ENCODE results near the gene SLC4A11. TPM values are rescaled to one million over a fixed set of nuclear protein-coding genes. Genes with fewer than 3 reads are reported as not detected.
"Not testable (repeated sequence)": the region's sequence is repeated elsewhere in the genome, so short reads cannot be mapped to it uniquely, and the experiment has no call there.

Gene SLC4A11
- total RNA-seq, 1 donor from 2014 or later = 0.35 TPM

DNA sequence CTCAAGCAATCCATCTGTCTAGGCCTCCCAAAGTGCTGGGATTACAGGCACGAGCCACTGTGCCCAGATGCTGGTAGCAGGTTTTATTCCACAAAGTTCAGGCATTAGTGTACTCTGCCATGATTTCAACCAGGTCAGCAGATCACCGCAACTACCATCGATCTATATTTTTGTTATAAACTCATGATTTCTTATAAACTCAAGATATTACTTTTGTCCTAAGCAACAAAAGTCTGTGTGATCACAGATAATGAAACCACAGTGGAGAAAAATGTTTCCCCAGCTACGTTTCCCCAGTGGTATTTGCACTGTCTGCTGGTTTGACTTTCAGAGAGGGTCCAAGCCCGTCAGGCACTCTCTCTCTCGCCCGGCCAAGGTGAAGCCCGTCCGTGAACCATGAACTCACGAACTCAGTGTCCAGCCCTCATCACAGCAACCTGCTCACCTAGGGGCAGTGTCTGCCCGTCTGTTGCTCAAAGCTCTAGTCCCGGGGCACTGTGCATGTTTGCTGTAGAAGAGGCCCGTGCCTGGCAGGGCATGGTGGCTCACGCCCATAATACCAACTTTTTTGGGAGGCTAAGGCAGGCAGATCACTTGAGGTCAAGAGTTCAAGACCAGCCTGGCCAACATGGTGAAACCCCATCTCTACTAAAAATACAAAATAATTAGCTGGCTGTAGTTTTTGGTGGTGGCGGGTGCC lies 7.0 kb downstream of the SLC4A11 start:
- intact Hi-C loops (cut with DNase I) = no loop called here
- no peak for DNase-seq (ENCODE audit: low spot score)

DNA sequence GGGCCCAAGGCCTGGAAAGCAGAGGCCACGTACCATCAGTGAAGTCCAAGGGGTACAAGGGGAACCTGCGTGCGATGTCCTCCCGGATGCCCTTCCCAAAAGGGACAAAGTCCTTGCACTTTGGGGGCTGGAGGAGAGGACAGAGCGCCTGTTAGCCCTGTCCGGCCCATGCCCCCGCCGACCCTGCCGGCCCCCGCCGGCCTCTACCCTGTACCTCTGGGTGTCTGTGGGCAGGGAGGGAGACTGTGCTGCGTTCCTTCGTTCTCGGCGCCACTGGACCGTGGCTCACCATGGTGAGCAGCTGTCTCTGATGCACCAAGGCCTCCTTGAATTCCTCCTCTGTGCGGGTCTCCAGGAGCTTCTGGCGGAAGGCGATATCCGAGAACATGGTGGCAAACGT lies 7.9 kb downstream of the SLC4A11 start:
- intact Hi-C loops (cut with DNase I) = no loop called here
- no peak for DNase-seq (ENCODE audit: low spot score)

DNA sequence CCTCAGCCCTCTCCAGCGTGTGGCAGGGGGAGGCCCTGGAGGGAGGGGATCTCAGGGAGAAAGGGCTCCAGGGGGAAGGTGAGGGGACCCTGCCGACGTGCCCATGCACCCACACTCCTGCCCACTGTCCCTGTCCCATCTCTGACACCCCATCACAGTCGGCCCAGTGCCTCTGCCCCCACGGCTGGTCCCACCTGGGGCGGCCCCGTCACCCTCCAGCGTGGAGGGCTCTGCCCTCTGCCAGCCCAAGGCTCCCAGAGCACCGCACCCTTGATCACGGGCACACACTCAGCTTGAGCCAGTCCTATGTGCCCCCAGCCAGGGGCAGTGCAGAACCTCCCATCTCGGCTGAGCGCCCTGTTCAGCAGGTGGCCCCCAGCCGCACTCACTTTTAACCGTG lies 9.2 kb downstream of the SLC4A11 start:
- intact Hi-C loops (cut with DNase I) = no loop called here

DNA sequence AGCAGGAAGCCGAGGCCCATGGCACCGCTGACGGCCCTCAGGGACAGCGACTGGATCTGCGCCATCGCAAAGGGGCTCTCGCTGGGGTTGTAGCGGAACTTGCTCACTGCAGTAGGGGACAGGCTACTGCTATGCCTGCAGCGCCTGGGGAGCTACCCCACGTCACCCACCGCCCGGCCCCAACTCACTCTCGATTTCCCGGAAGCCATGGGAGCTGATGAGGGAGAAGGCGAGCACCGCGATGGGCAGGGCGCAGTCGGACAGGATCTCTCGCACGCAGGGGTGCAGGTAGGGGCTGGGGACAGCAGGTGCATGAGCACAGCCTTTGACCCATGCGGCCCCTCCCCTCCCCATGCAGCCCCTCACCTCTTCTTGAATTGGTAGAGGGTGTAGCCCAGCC lies 9.8 kb downstream of the SLC4A11 start:
- no peak for DNase-seq (ENCODE audit: low spot score)
- intact Hi-C loops (cut with DNase I) = no loop called here

More for the DNA sequence above, 9.2 kb downstream of the SLC4A11 start:
- no peak for DNase-seq (ENCODE audit: low spot score)

DNA sequence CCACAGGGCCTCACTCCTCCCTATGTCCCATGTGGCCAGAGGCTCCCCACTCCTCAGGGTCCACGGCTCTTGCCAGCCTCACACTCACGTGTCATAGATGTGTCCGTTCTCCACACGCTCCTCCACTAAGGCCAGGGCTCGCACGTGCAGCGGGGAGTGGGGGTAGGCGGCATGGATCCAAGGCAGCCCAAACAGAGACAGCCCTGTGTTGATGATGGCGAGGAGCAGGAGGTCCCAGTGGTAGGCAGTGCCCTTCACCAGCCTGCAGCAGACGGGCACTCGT lies 10.3 kb downstream of the SLC4A11 start:
- intact Hi-C loops (cut with DNase I) = no loop called here
- no peak for DNase-seq (ENCODE audit: low spot score)

DNA sequence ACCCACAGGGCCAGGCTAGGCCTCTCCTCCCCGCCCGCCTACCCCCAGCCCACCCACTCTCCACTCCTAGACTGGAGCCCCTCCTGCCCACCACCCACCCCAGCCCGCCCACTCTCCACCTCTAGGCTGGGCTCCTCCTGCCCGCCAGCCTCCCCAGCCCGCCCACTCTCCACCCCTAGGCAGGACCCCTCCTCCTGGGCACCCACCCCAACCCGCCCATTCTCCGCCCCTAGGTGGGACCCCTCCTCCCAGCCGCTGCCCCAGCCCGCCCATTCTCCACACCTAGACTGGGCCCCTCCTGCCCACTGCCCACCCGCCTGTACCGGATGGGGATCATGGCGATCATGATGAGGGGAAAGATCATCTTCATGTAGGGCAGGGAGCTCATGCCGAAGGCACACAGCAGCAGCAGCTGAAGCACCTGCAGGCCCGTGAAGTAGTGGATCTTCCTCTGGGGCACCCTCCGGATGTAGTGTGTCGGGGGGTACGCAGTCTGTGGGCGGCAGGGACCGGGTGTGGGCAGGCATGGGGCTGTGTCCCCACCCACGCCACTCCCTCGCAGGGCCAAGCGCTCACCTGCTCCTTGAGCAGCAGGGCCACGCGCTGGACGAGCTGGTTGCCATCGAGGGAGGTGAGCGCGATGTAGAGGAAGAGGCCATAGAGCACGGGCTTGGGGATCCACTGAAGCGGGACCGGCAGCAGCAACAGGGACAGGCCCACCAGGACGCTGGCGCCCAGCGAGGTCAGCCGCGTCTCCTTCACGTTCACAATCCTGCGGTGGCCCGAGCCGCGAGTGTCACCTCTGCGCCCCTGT lies 10.8 kb downstream of the SLC4A11 start:
- intact Hi-C loops (cut with DNase I) = no loop called here
- no peak for DNase-seq (ENCODE audit: low spot score)

DNA sequence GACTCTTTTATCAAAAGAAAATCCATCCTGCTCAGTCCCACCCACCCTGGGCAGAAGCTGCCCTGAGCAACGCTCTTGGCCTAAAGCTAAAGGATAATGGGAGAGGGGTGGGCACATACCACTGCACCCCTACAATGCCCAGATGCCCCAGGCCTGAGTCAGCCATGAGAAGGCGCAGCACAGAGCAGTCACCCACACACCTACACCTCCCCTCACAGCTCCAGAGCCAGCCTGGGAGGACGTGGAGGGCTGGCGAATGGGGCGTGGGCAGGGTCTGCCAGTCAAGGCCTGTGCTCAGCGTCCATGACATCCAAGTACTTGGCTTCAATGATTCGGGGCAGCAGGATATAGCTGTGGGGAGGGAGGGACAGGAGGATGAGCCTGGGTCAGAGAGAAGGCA lies 11.5 kb downstream of the SLC4A11 start:
- intact Hi-C loops (cut with DNase I) = no loop called here

DNA sequence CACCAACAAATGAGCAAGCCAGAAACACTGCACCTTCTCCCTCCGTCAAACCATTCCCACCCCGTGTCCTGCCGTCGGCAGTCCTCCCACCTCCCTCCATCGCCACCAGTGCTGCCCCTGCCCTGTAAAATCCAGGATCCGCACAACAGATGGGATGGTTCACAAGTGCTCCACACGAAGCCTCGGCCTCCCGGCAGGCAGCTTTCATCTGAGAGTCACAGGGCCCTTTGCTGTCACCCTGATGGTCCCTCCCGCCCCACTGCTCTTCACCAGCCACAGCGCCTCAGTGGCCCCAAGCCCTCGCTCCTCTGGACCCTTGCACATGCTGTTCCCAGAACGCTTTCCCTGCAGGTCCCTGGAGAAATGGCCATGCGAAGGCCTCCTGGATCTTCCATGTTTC lies 12.1 kb downstream of the SLC4A11 start:
- DNase-seq (ENCODE audit: low spot score) = no peak
- intact Hi-C loops (cut with DNase I) = no loop called here

More for the DNA sequence above, 11.5 kb downstream of the SLC4A11 start:
- no peak for DNase-seq (ENCODE audit: low spot score)

DNA sequence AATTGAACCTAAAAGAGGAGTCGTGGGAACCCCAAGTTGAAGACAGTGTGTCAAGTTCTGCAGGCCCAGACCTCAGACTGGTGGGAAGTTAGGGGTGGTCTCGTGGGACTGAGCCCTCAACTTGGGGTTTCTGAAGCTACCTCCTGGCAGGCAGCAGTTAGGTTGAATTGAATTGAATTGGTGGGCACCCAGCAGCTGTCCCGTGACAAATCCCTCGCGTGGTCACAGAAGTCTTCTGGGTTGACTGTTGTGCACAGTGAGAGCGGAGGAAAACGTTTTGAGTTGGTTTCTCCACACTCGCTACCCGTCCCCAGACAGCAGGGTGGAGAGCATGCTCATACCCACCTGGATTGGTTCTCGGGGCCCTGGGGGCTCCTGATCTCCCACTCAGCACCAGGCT lies 12.9 kb downstream of the SLC4A11 start:
- no peak for DNase-seq (ENCODE audit: low spot score)
- intact Hi-C loops (cut with DNase I) = no loop called here

DNA sequence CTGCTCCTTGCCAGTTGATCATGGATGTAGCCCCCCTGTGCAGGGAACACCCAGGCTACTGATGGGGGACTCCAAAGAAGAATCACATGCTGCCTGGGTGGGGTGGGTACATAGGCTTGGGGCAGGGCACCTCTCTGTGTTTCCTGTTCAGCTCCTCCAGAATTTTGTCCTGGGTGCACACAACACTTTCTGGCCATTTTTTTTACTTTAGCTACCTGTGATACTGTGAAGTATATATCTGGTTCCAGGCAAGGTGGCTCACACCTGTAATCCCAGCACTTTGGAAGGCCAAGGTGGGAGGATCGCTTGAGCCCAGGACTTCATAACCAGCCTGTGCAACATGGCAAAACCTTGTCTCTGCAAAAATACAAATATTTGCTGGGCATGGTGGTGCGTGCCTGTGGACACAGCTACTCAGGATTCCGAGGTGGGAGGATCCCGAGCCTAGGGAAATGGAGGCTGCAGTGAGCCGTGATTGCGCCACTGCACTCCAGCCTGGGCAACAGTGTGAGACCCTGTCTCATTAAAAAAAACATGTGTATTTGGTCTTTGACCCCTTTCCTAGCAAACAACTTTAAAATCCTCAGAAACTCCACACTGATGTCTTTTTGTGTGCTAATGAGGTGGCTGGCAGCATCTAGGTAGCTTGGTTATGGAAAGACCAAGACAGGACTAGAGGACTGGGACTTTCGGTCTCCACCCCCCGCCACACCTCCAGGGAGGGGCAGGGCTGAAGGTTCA lies 14.1 kb downstream of the SLC4A11 start:
- intact Hi-C loops (cut with DNase I) = no loop called here
- no peak for DNase-seq (ENCODE audit: low spot score)

DNA sequence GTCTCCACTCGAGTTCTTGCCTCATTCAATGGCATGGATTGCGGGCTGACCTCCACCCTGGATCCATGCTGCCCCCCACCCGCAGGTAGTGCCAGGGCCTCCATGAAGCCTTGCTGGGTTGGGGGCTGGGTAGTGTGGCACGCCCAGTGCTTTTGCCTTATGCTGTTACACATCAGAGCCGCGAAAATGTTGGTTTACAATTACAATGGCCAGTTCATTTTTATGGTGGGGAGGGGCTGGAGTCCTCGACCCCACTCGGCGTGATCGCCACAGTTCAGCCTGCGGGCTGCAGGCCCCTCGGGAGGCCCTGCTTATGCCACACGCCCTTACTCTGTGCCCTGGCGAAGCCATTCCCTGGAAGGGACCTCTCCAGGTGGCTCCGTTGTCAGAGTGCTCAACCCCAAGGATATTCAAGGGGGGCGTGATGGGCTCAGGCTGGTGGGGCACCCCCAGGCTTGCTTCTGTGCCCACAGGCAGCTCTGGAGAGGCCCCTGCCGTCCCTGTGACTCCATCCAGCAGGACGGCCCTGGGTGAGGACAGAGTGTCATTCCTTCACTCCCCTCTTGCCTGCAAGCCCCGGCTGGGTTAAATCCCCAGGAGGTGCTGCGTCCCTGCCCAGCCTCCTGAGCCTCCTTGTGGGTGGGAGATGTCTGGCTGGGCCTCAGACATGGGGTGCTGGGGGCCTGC lies 14.9 kb downstream of the SLC4A11 start:
- DNase-seq (ENCODE audit: low spot score) = no peak
- intact Hi-C loops (cut with DNase I) = no loop called here

DNA sequence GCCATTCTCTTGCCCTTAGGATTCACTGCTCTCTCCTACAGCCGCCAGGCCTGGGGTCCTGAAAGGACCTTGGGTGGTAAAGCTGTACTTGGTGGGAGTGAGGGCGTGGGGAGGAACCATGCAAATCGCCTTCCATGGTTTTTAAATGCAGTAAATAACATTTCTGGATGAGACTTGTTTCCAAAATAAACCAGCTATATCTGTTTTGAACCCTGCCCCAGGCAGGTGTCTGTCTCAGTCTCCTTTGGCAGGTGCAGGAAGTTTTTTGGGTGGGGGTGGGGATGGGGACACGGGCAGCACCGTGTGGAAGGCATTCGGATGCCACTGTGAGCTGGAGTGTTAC lies 15.4 kb downstream of the SLC4A11 start:
- intact Hi-C loops (cut with DNase I) = no loop called here
- DNase-seq (ENCODE audit: low spot score) = no peak

DNA sequence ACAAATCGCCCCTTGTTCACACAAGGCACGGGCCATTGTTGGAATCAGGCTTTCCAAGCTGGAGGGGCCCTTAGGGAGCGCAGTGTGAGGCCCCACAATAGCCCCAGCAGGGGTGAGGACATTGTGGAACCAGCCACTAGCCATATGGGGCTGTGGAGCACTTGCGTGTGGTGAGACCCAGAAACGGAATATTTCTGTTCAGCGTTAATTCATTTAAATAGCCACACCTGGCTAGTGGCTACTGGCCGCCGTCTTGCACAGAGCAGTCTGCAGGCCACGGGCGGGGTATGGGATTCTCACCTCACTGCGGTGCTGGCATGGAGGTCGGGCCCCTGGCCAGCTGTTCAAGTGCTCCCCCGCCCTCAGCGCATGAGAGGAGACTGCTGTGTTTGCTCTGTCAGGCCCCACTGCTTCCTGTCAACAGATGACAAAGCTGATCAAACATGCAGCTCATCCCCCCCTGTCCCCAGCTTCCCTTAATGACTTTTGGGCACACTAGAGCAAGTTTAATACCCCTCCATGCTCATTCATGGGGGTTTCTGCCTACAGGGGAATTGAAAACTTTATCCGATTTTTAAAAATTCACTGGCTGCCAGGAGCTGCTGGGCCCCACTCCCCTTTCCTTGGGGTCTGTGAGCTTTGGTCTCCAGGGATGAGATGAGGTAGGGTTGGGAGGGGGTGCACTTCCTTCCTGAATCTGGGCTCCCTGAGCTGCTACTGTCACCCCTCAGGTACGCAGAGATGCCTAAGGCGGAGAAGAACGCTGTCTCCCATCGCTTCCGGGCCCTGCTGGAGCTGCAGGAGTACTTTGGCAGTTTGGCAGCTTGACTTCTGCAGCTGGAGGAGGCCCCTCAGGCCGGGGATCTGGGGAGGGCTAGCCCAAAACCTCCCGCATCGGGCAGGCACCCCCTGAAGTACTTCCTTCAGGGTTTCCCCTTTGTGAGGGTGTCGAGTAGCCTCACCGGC lies 16.1 kb downstream of the SLC4A11 start:
- intact Hi-C loops (cut with DNase I) = no loop called here
- DNase-seq (ENCODE audit: low spot score) = no peak

DNA sequence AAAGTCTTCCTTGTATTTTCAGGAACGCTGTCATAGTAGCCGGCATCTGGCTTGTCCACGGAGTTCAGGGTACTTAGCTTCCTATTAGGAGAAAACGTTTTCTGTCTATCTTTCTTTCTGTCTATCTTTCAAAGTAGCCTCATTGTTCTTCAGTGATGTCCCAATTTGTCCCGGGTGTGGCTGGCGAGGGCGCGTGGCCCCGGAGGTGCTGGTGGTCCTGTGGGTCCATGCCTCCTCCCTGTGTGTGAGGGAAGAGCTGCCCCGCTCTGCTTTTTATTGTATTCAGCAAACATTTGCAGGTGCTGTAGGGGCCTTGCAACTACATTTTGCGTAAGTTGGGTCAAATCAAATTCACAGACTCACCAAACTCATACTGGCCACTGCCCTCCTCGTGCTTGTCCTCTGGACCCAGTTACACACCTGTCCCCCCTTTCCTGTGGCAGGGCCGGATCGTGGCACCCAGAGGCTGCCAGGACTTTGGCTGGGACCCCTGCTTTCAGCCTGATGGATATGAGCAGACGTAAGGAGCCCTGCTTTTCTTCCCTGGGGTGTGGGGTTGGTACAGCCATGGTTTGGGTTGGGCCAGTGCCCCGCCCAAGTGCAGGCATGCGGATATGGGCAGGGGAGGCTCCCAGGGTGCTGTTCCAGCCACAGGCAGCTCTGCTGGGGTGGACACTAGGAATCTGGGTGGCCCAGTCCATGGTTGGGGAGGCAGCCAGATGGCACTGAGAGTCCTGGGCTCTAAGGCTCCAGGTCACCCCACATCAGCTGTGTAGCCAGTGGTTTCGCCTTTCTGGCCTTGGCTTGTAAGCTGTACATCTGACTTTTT lies 17.4 kb downstream of the SLC4A11 start:
- intact Hi-C loops (cut with DNase I) = no loop called here
- DNase-seq (ENCODE audit: low spot score) = no peak

DNA sequence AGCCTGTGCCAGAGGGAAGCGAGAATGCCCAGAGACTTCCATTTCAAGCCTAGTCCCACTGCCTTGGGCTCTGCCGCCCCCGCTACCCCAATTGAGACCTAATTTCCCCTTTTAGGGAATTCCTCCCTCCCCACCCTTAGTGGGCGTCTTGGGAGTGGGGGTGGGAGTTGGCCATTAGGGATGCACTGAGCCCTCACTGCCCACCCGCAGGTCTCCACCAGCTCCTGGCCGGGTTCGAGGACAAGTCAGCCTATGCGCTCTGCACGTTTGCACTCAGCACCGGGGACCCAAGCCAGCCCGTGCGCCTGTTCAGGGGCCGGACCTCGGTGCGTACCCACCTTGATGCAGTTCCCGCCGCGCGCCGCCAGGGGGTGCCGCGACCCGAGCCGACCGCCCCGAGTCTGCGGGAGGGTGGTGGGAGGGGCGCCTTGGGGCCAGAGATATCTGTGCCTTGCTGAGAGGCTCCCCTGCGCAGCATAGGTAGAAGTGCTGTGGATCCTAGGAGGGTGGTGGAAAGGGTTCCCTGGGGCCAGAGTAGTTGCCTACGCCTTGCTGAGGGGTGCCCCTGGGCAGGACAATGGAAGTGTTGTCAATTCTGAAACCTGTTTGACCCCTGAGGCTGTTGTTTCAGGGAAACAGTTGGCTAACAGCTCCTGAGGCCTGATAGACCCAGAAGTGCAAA lies 20.5 kb downstream of the SLC4A11 start:
- peak; percentile 86 for DNase-seq (ENCODE audit: low spot score)
- intact Hi-C loops (cut with DNase I) = loop anchor here (2.0 kb wide), 1 partner anchor 98 kb away; no protein-coding TSS in a partner anchor

DNA sequence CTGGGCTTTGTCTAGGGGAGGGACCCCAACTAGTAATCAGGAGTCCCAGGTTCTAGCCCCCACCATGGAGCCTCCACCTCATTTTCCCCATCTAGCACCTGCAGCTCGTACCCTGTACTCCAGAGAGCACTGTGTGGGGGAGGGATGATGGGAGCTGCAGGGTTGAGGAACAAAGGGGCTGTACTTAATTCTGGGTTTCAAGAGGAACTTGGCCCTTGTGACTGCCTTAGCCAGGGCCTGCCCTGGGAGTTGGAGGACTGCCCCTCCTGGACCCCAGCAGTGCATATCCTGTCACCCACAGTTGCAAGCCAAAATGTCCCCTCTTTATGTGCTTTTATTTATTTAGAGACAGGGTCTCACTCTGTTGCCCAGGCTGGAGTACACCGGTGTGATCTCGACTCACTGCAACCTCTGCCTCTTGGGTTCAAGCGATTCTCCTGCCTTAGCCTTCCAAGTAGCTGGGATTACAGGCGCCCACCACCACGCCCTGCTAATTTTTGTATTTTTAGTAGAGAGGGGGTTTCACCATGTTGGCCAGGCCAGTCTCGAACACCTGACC lies 23.6 kb downstream of the SLC4A11 start:
- DNase-seq (ENCODE audit: low spot score); intact Hi-C loops (cut with DNase I): not testable (repeated sequence)

DNA sequence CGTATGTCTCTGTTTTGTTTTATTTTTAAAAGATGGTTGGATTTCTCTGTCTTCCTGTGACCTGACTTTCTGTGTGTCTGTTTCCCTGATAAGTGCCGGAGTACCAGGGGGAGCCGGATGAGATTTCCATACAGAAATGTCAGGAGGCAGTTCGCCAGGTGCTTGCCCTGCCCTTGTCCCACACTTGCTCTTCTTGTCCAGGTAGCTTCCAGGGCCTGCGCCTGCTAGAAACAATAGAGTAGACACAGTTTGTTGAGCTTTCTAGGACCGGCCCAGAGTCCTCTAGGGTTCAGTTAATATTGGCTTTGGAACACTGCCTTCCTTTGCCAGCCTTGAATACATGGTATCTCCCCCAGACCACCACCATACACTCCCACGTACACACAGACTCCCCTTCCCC lies 25.8 kb downstream of the SLC4A11 start:
- intact Hi-C loops (cut with DNase I) = no loop called here
- no peak for DNase-seq (ENCODE audit: low spot score)

Measured in cardiac septum (tissue), 1 donor.